Measurements from ENCODE around the gene WDCP. TPM values are rescaled to one million over a fixed set of nuclear protein-coding genes. Genes with fewer than 3 reads are reported as not detected.

WDCP gene
- total RNA-seq, 2 donors from 2014 or later: 14.9 to 17.7 TPM

Other genes starting within 250 kb of the WDCP start
- 10 to 100 TPM; 26.1 to 26.6 TPM for gene ATAD2B, start 120.3 kb downstream of the WDCP start, total RNA-seq
- gene UBXN2A, start 106.9 kb downstream of the WDCP start, total RNA-seq: 10 to 100 TPM; 14.3 to 16.4 TPM
- under 1 TPM; 0.24 to 0.35 TPM for gene MFSD2B, start 37.3 kb downstream of the WDCP start, total RNA-seq
- 1 to 10 TPM; 2.2 to 4.2 TPM for gene FKBP1B, start 2.4 kb upstream of the WDCP start, total RNA-seq
- gene SF3B6, start 28.9 kb upstream of the WDCP start, total RNA-seq: 100 to 1,000 TPM; 110 to 115 TPM
- 1 to 10 TPM; 1.8 to 4.0 TPM for gene TP53I3, start 37.4 kb upstream of the WDCP start, total RNA-seq
- under 1 TPM; 0.29 to 0.72 TPM for gene PFN4, start 75.9 kb upstream of the WDCP start, total RNA-seq
- 10 to 100 TPM; 18.0 to 18.7 TPM for gene FAM228B, start 76.1 kb upstream of the WDCP start, total RNA-seq
- gene FAM228A, start 127.7 kb upstream of the WDCP start, total RNA-seq: under 1 TPM; 0.14 to 0.60 TPM